ENCODE measurements around the gene DCAF4.
"Not testable (repeated sequence)": the region's sequence is repeated elsewhere in the genome, so short reads cannot be mapped to it uniquely, and the experiment has no call there.

The DCAF4 gene

GRCh38 chr14:72958548-72958947 is 32.3 kb downstream of the DCAF4 start:
- H3K4me3 ChIP-seq (ENCODE audit: low read depth, low read length), result no peak overlapping the region
- no peak for TF ChIP-seq CTCF (IDR thresholded peaks at IDR 0.05; ENCODE audit: low read depth, low read length)

- not testable (repeated sequence) for H3K4me3 ChIP-seq (ENCODE audit: low read depth, low read length)
These were observed 34.8 kb downstream of the DCAF4 start for GRCh38 chr14:72961016-72961415.

- TF ChIP-seq CTCF (IDR thresholded peaks at IDR 0.05; ENCODE audit: low read depth, low read length), result no peak
- no peak overlapping the region for H3K4me3 ChIP-seq (ENCODE audit: low read depth, low read length)
These were observed 35.5 kb downstream of the DCAF4 start for GRCh38 chr14:72961579-72962335.

- H3K4me3 ChIP-seq (ENCODE audit: low read depth, low read length), result not testable (repeated sequence)
These were observed 36.1 kb downstream of the DCAF4 start for GRCh38 chr14:72962336-72962754.

GRCh38 chr14:72962829-72963312 is 36.6 kb downstream of the DCAF4 start:
- no peak for TF ChIP-seq CTCF (IDR thresholded peaks at IDR 0.05; ENCODE audit: low read depth, low read length)
- H3K4me3 ChIP-seq (ENCODE audit: low read depth, low read length), result no peak overlapping the region

- no peak overlapping the region for H3K4me3 ChIP-seq (ENCODE audit: low read depth, low read length)
- TF ChIP-seq CTCF (IDR thresholded peaks at IDR 0.05; ENCODE audit: low read depth, low read length), result no peak
These were observed 39.0 kb downstream of the DCAF4 start for GRCh38 chr14:72965249-72965648.

- no peak overlapping the region for H3K4me3 ChIP-seq (ENCODE audit: low read depth, low read length)
- no peak for TF ChIP-seq CTCF (IDR thresholded peaks at IDR 0.05; ENCODE audit: low read depth, low read length)
These were observed 39.8 kb downstream of the DCAF4 start for GRCh38 chr14:72966038-72966437.

GRCh38 chr14:72968316-72968715 is 42.1 kb downstream of the DCAF4 start:
- no peak for TF ChIP-seq CTCF (IDR thresholded peaks at IDR 0.05; ENCODE audit: low read depth, low read length)
- no peak overlapping the region for H3K4me3 ChIP-seq (ENCODE audit: low read depth, low read length)
